GM23338 (cell line): ENCODE results near the gene MINDY3. TPM values are rescaled to one million over a fixed set of nuclear protein-coding genes. Genes with fewer than 3 reads are reported as not detected.

ENCODE experiments used
- ATAC-seq: fragments of 200-7000 bp; cut with Tn5 transposase; 3 replicates; pipeline ENCODE4 v1.9.1; 2020
- DNase-seq: peaks from one replicate; pipeline ENCODE4 v3.0.0-alpha.2; 2015; ENCODE audit warnings: low spot score
- H2AFZ ChIP-seq: fragments of 200-600 bp; sonication (generic); 2 replicates; pipeline ENCODE4 v1.8.0; 2016; ENCODE audit warnings: antibody characterized with exemption, mild to moderate bottlenecking, moderate library complexity
- H3F3A ChIP-seq: fragments of 200-600 bp; sonication (generic); replicated peaks from 2 replicates; pipeline ENCODE4 v1.8.0; 2017; ENCODE audit warnings: antibody characterized with exemption, mixed run types, low read depth
- H3K27ac ChIP-seq: fragments of 200-600 bp; sonication (generic); 2 replicates; pipeline ENCODE4 v1.6.1; 2016; ENCODE audit warnings: low read depth
- H3K27me3 ChIP-seq: fragments of 200-600 bp; sonication (generic); 2 replicates; pipeline ENCODE4 v1.8.0; 2016; ENCODE audit warnings: mild to moderate bottlenecking, mixed run types, moderate library complexity; ENCODE audit not compliant: insufficient read depth
- H3K36me3 ChIP-seq: fragments of 200-600 bp; sonication (generic); 2 replicates; pipeline ENCODE4 v1.8.0; 2016; ENCODE audit warnings: mild to moderate bottlenecking; ENCODE audit not compliant: insufficient read depth
- H3K4me1 ChIP-seq: fragments of 200-600 bp; sonication (generic); 2 replicates; pipeline ENCODE4 v1.8.0; 2016; ENCODE audit warnings: mild to moderate bottlenecking, moderate library complexity; ENCODE audit not compliant: insufficient read depth
- H3K4me2 ChIP-seq: fragments of 200-600 bp; sonication (generic); 2 replicates; pipeline ENCODE4 v1.7.1; 2017; ENCODE audit warnings: mixed run types
- H3K4me3 ChIP-seq: fragments of 200-600 bp; sonication (generic); 2 replicates; pipeline ENCODE4 v1.6.1; 2016; ENCODE audit warnings: mixed run types
- H3K79me2 ChIP-seq: fragments of 200-600 bp; sonication (generic); replicated peaks from 2 replicates; pipeline ENCODE4 v1.8.0; 2017; ENCODE audit warnings: mild to moderate bottlenecking; ENCODE audit not compliant: insufficient read depth
- H3K9me2 ChIP-seq: fragments of 200-600 bp; sonication (generic); 2 replicates; pipeline ENCODE4 v1.8.0; 2017; ENCODE audit not compliant: insufficient read depth
- H4K20me1 ChIP-seq: fragments of 200-600 bp; sonication (generic); replicated peaks from 2 replicates; pipeline ENCODE4 v1.8.0; 2017; ENCODE audit warnings: mild to moderate bottlenecking; ENCODE audit not compliant: insufficient read depth
- H3K27ac Mint-ChIP-seq: 2 replicates; pipeline ENCODE4 v1.8.0; 2020; ENCODE audit warnings: inconsistent platforms, mild to moderate bottlenecking, moderate library complexity, mixed read lengths
- H3K27me3 Mint-ChIP-seq: 3 replicates; pipeline ENCODE4 v1.8.0; 2022; ENCODE audit warnings: low read depth, mild to moderate bottlenecking, moderate library complexity, mixed read lengths, inconsistent platforms; ENCODE audit not compliant: insufficient read depth, poor library complexity
- H3K36me3 Mint-ChIP-seq: 3 replicates; pipeline ENCODE4 v1.8.0; 2021; ENCODE audit warnings: low read depth, mild to moderate bottlenecking, inconsistent platforms, moderate library complexity, mixed read lengths
- H3K4me1 Mint-ChIP-seq: 3 replicates; pipeline ENCODE4 v1.8.0; 2020; ENCODE audit warnings: mild to moderate bottlenecking, inconsistent platforms, mixed read lengths
- H3K4me3 Mint-ChIP-seq: 3 replicates; pipeline ENCODE4 v1.8.0; 2021; ENCODE audit warnings: moderate library complexity, mild to moderate bottlenecking, inconsistent platforms, mixed read lengths
- H3K9me3 Mint-ChIP-seq: 3 replicates; pipeline ENCODE4 v1.8.0; 2020; ENCODE audit warnings: moderate library complexity, mild to moderate bottlenecking, inconsistent platforms, mixed read lengths
- EZH2 ChIP-seq: fragments of 200-600 bp; sonication (generic); IDR thresholded peaks from one replicate; pipeline ENCODE4 v1.8.0; 2017; ENCODE audit warnings: antibody characterized with exemption, mild to moderate bottlenecking, low read depth; ENCODE audit not compliant: unreplicated experiment
- EZH2phosphoT487 ChIP-seq: fragments of 200-600 bp; sonication (generic); IDR thresholded peaks from one replicate; pipeline ENCODE4 v1.8.1; 2018; ENCODE audit warnings: antibody characterized with exemption; ENCODE audit not compliant: unreplicated experiment
- NANOG ChIP-seq: IDR thresholded peaks from 2 replicates; pipeline ENCODE4 v1.6.1; 2016; ENCODE audit warnings: antibody characterized with exemption, borderline replicate concordance
- POLR2AphosphoS5 ChIP-seq: IDR thresholded peaks from 2 replicates; pipeline ENCODE4 v1.6.1; 2016; ENCODE audit warnings: antibody characterized with exemption, low read depth
- REST ChIP-seq: IDR thresholded peaks from one replicate; pipeline ENCODE4 v1.6.1; 2018; ENCODE audit warnings: antibody characterized with exemption; ENCODE audit not compliant: unreplicated experiment
- STAT1 ChIP-seq: IDR thresholded peaks from one replicate; pipeline ENCODE4 v1.6.1; 2016; ENCODE audit warnings: antibody characterized with exemption; ENCODE audit not compliant: unreplicated experiment
- ZNF462 ChIP-seq: fragments of 250-450 bp; sonication (Bioruptor Pico); IDR thresholded peaks from 2 replicates; pipeline ENCODE4 v1.5.0; 2020; ENCODE audit warnings: mild to moderate bottlenecking, moderate library complexity
- polyA plus RNA-seq: library from polyadenylated mRNA; unstranded; fragments of >200 nt; fragmentation: Nextera tagmentation; extraction: Ambion mirVana; gene quantifications from 2 replicates; pipeline ENCODE4 v1.2.1, GENCODE V29; 2016
- total RNA-seq: library from RNA; depleted of rRNA; stranded (reverse); fragments of >200 nt; shearing (Covaris generic); gene quantifications from 2 replicates; pipeline ENCODE4 v1.2.3, GENCODE V29; 2014

Gene MINDY3
- total and polyA plus RNA-seq, 2 experiments from 2014 or later, result 10.2 to 13.6 TPM

GRCh38 chr10:15881542-15881941 lies 21.2 kb upstream of the MINDY3 start (continued):
- TF ChIP-seq ZNF462 (CRISPR knock-in tag), result no peak

- Histone ChIP-seq H3K9me2 (peaks cover 3% of the 10 kb centered on the region; the same call in 1 of the 2 replicates), H3K79me2 (no peaks in the 10 kb centered on the region), H3K4me3 (no peak overlapping the region), H2AFZ (no peak overlapping the region), H3K36me3 (no peaks in the 10 kb centered on the region), H3K4me1 (no peaks in the 10 kb centered on the region; the same call in 1 of the 2 replicates), H3K4me2 (no peak overlapping the region), H4K20me1 (no peaks in the 10 kb centered on the region), H3K27me3 (no peaks in the 10 kb centered on the region), H3K27ac (no peak overlapping the region), H3F3A (no peaks in the 10 kb centered on the region)
- Mint-ChIP-seq H3K9me3 (peaks cover 10% of the 10 kb centered on the region; the same call in 2 of the 3 replicates), H3K4me1 (peaks cover 7% of the 10 kb centered on the region; the same call in 2 of the 3 replicates), H3K4me3 (no peak overlapping the region), H3K27ac (no peak overlapping the region), H3K36me3 (no peaks in the 10 kb centered on the region), H3K27me3 (peaks cover 6% of the 10 kb centered on the region)
- peak; percentile 40; the same call in 2 of the 3 replicates for ATAC-seq
- DNase-seq, result peak; percentile 6
- no peak for TF ChIP-seq EZH2phosphoT487
- TF ChIP-seq POLR2AphosphoS5, result no peak
- TF ChIP-seq NANOG, result no peak
- TF ChIP-seq STAT1, result no peak
- TF ChIP-seq REST, result no peak
- TF ChIP-seq EZH2, result no peak
These were observed 19.4 kb upstream of the MINDY3 start for GRCh38 chr10:15879663-15880062.
